Esophagus mucosa (tissue), 1 donor: Measurements from ENCODE around the gene NTSR1. TPM values are rescaled to one million over a fixed set of nuclear protein-coding genes. Genes with fewer than 3 reads are reported as not detected.

ENCODE experiments used
- ATAC-seq: fragments of 200-7000 bp; cut with Tn5 transposase; one replicate; pipeline ENCODE4 v1.9.1; 2020
- total RNA-seq: library from RNA; stranded (reverse); gene quantifications from one replicate; pipeline ENCODE4 v1.2.4, GENCODE V29; 2023
- donor health status: DM: yes; HTN: yes; CAD: no.

Gene NTSR1
- total RNA-seq, 1 donor from 2014 or later, result not detected

DNA sequence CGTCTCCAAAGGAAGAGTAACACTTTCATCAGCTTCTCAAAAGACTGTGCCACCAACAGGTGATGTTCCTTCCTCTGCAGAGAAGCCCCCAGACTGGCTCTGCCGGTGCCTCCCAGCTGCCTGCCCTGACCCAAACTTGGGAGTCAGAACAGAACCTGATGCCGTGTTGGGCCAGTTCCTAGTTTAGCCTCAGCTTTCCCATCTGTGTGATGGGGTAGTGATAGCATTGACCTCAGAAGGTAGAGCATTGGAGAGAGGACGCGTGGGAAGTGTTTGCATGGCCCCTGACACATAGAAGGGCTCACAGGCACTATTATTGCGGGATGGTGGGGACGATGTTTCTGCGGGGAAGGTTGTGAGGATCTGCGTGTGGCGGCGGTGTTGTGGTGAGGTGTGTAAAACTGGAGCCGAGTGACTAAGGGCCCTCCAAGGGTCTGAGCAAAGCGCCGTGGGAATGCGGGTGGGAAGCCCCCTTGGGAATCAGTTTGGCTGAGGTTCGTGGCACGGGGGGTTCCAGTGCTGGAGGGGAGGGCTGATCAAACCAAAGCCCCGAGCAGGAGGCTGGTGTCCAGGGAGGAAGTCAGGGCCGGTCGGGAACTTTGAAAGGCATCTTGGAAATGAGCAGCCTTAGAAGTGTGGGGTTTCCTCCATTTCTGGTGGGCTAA, 1.7 kb downstream of the NTSR1 start:
- ATAC-seq, result no peak

DNA sequence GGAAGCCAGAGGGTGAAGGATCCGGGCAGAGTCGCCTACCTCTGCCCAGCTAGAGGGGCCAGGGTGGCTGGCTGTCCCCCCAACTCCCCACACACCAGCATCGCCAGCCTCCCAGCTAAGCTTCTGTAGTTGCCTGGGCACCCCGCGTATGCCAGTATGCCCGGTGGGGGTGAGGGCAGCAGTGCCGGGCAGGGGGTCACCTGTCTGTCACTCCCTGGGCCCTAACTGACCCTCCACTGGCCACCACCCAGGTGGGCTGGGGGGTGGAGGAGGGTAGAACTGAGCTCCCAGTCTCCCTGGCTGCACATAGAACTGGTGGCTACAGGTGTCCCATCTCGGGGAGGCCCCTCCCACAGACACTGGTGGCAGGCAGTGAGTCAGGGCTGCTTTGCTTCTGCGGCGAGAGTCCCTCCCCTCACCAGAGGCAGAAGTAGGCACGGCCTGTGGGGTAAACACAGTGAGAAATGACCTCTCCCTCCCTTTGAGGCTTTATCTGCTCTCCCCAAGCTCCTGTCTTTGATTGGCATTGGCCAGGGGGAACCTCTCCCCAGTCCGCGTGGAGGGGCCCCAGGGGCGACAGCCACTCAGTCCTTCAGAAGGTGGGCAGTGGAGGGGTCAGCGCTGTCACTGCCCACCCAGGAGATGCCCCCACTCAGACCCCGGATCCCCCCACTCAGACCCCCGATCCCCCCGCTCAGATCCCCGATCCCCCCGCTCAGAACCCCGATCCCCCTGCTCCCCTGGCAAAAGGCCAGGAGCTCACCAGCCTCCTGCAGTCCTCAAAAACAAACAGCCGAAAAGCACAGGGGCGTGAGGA, 2.5 kb downstream of the NTSR1 start:
- ATAC-seq, result peak; percentile 16

DNA sequence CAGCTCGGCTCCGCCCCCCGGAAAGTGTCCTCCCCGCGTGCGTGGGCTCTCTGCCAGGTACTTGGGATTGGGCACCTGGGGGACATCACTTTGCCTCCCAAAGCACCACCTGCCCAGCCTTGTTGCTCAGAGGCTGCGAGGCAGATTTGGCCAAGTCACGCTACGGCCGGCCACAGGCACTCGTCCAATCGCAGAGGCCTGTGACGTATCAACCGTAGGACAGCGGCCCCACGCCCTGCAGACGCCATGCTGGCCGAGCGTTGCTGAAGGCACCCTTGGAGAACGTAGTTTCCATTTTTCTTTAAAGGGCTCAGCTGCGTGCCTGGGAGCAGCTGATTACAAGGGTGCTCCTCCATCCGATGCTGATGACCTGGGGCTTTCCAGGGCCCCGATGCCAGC, 3.1 kb downstream of the NTSR1 start:
- ATAC-seq, result no peak

DNA sequence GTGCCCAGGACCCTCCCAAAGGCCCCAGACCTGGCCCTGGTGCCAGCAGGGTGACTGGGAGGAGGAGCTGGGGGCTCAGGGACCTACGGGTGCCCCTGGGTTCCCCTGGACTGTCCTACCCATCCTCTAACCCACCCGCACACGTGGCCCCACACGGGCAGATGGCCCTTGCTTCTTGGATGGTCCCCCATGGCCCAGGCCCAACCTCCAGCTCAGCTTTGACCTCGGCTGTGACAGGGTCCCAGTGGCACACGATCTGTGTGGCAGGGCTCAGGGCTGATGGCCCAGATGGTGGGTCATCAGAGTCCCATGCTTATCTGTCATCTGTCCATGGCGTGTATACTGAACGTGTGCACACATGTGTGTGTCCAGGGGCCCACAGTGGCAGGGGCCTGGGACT, 4.0 kb downstream of the NTSR1 start:
- ATAC-seq, result no peak

DNA sequence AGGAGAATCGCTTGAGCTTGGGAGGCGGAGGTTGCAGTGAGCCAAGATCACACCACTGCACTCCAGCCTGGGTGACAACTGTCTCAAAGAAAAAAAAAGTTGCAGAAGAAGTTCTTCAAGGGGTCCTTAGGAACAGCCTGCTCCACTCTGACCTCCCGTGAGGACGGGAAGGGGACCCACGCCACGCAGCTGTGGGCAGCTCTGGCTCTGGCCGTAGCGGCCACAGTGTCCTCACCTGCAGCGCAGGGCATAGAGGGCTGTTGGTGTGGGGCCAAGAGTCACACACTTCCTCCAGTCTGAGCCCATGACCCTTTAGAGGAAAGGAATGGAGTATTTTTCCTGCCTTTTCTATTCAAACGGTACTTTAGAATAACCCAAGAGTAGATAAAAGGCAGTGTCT, 5.4 kb downstream of the NTSR1 start:
- ATAC-seq, result no peak

DNA sequence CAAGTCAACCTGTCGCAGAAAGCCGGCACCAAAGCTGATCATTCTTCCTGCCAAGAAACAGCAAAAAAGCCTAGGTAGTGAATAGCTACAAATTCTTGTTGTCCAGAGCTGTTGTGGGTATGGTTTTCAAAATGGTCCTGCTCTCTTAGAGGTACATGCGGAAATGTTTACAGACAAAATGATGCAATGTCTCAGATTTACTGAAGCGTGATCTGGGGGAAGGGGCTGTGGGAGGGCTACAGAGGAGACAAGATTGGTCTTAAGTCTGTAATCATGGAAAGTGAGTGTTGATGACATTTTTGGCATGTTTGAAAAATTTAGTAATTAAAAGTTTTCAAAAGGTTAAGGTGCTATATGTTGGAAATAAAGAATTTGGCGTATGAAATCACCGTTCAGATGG, 6.2 kb downstream of the NTSR1 start:
- ATAC-seq, result no peak

DNA sequence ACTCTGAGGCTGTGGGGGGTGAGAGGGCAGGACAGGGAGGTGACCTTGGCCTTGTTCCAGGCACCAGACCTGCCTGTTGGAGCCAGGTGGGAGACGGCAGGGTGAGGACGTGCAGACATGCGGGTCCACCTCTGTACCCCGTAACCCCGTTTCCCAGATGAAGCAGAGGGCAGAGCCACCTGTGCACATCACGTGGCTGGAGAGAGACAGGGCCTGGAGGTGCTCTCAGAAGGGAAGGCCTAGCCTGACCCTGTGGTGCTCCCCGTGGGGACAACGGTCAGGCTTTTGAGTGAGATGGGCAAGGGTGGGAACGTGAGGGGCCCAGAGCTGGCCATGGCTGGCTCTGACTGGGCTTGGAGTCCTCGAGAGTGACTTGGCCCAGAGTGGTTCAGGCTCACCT, 6.6 kb downstream of the NTSR1 start:
- ATAC-seq, result peak; percentile 6

DNA sequence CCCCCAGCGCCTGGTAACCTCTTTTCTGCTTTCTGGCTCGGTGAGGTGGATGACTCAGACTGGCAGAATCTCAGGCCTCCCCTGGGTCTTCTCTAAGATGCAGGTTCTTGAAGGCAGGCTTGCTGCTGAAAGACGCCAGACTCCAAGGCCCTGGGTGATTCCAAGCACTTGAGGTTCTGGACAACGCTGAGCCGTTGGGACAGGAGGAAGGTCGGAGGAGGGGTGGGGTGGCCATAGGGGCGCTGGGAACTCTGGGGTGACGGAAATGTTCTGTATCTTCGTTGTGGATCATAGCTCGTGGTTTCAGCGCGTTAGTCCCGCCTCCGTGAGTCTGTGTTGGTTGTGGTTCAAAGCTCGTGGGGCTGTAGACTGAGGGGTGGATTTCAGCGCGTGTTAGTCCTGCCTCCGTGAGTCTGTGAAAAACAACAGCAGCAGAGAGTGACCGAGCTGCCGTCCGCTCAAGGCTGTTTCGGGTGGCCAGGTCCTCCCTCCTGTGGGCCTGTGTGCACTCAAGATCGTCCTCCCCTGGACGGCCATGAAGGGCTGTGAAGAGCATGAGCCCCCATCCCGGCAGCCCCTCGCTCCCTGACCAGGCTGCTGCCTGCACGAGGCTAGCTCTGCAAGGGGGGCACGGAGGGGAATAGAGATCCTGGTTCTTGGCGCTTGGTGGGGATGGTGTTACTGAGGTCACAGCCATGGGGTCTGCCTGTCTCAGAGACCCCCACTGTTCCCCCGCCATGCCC, 7.7 kb downstream of the NTSR1 start:
- ATAC-seq, result no peak

DNA sequence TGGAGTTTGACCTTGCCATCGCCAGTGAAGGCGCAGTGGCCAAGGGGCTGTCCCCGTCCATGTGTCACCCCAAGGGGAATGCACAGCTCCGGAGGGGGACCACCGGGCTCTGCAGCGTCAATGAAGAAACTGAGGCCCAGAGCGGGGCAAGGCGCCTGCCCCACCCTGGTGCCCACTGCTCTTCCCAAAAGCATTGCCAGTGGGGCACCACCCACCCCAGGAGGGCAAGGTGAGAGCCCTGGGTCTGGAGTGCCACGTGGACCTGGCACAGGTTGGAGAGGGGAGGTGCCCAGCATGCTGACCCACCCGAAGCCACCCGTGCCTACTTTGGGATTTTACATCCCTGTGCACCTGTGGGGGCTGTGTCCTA, 8.3 kb downstream of the NTSR1 start:
- no peak for ATAC-seq

DNA sequence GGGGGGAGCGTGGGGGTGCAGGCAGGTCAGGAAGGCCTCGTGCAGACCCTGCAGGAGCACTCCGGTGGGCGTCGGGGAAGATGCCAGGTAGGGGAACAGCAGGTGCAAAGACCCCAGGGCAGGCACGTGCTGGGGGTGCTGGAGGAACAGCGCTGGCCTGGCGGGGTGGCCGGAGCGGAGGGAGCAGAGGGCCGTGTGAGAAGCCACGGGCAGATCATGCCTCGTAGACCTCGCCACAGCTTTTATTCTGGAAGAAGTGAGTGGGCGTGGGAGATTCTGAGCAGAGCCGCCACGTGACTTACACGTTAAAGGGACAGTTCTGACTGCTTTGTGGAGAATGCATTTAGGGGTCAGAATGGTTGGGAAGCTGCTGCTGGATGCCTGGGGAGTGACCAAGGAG, 9.3 kb downstream of the NTSR1 start:
- no peak for ATAC-seq

DNA sequence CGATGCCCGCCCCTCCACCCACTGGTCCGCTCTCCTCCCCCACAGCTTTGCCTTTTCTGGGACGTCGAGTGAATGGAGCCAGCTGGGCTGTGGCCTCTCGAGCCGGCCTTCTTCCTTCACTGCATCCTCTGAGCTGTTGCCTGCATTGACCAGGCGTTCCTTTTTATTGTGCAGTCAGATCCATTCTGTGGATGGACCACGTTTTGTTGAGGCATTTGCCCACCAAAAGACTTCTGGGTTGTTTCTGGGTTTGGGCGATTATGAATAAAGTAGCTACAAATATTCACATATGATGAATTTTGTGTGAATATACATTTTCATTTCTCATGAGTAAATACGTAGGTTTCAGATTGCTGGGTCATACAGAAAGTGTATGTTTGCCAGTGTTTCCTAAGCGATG, 9.9 kb downstream of the NTSR1 start:
- ATAC-seq, result no peak

DNA sequence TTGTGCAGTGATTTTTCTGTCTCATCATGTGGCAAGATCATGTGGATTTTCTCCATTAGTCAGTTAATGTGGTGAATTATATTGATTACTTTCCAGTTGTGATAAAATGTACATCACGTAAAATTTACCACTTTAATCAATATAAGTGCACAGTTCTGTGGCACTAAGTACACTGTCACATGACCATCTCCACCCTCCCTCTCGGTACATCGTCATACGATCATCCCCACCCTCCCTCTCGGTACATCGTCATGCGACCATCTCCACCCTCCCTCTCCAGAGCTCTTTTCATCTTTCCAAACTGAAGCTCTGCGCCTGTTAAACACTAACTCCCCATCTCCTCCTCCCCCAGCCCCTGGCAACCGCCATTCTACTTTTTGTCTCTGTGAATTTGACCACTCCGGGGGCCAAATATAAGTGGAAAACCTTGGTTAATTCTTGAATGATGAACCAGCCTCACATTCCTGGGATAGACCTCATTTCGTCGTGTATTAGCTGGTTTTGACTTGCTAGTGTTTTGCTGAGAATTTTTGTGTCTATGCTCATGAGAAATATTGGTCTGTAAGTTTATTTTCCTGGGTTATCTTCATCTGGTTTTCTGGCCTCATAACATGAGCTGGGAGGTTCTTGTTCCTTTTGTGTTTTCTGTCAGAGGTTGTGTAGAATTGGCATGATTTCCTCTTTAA, 10.8 kb downstream of the NTSR1 start:
- ATAC-seq, result no peak

DNA sequence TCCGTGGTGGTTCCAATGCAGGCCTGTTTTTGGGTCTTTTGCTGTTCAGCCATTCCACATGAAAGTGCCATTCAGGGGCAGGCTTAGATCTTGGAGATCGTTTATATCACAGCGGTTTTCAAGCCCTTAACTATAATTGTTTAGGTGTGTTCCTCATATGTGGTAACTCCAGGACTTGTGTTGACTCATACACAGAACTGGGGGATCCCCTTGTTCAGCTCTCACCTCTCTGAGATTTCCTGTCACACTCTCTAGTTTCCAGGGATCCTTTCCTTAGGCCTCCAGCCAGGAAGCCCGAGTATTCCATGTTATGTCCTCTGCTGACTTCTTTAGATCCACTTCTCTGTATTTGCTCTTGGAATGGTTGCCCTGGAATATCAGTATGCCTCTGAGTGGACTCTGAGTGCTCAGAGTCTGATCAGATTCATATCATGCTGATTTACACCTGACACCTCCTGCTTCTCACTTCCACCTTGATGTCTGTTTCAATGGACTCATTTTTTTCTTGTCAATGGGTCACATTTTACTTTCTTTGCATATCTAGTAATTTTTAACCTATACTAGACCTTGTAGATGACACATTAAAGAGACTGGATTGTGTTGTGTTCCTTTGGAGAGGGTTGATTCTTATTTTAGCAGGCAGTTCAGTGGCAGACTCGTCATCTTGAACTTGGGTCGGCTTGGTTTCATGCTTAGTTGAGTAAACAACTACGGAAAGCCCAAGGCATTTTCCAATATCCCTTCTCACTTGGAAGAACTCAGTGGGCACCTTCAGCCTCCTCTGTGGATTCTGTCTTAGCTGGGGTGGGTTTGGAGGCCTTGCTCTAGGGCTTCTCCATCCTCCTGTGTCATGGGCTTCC, 13.1 kb downstream of the NTSR1 start:
- peak; percentile 47 for ATAC-seq

DNA sequence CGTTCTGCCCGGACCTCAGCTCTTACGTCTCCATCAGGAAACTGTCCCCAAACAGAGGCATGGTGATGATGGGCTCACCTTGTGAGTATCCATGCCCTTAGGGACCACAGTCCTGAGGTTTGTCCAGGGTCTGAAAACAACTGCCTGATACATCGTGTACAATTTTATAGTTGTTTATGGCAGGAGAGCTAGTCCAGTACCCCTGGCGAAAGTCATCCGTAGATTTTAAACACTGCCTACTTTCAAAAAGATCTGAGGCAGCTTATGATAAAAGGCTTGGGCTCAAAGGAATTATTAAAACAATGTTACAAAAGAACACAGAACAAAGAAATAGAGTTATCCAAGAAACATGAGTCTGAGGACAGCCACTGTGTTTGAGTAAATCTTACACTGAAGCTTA, 14.0 kb downstream of the NTSR1 start:
- no peak for ATAC-seq

DNA sequence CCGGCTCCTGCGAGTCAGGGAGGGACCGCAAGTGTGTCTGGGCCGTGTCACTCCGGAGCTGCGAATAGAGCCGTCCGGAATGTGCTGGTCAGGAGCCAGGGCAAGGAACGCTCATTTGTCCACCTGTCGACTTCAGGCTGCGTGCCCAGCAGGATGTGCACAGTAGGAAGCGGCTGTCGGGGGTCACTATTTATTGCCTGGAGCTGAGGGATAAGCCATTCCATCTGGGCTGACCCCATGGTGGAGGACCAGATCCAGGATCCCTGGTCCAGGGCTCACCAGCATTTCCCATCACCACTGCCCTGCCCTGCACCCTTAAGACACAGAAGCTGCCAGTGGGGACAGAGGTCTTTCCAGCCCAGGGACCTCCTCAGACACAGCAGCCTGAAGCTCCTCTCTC, 14.7 kb downstream of the NTSR1 start:
- no peak for ATAC-seq

DNA sequence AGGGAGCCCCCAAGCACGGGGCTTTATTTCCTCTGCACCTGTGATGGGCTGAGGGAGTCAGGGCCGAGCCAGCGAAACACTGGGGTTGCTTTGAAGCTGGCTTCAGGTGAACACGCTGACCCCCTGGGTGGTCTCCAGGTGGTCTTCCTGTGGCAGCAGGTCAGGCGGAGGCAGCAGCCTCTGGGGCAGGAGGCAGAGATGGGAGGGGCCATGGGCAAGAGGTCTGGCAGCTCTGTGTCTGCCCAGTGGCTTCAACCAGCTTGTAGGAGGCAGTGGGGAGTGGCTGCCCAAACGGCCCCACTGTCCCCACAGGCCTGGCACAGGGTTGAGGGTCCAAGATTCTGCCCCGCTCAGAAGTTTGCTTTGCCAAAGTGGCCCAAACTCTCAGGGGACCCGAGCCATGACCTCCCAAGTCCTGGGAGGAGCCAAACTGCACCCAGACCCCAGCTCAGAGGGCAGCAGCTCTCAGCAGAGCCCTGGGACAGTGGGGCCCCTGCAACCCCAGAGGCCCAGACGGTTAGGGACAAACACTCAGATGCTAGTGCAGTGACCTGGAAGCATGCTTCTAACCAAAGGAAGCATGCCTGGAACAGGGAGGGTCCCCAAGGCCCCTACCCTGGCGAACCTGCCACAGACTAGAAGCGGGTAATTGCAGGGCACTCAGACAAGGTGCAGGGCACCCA, 15.3 kb downstream of the NTSR1 start:
- ATAC-seq, result no peak

DNA sequence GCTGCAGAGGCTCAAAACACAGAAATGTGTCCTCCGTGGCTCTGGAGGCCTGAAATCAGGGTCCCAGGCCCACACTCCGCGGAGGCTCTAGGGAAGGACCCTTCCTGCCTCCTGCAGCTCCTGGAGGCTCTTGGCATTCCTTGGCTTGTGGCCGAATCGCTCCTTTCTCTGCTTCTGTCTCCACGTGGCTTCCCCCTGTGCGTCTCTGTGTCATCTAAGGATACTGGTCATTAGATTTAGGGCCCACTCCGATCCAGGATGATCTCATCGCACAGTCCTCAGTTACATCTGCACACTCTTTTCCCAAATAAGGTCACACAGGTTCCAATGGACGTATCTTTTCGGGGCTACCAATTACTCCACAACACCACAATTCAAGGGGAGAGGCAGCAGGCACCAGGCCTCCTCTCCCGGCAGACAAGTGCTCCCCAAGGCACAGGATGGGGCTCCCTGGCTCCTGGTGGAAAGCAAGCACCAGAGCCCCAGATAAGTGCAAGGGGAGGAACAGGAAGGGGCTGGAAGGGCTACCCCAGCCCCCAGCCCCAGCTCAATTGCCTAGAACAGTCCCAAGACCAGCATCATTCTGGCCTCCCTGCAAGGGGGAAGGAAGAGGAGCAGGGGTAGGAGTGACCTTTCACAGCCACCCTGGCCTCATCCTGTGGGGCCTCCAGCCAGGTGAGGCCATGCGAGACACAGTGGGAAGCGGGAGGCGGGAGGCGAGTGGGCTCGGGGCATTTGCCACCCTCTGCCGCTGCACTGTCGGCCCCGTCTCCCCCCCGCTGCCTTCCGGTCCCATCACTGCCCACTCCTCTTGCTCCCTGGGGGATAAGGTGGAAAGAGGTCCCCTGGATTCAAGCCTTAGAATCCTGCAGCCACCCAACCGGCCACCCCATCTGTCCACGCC, 16.3 kb downstream of the NTSR1 start:
- ATAC-seq, result no peak

DNA sequence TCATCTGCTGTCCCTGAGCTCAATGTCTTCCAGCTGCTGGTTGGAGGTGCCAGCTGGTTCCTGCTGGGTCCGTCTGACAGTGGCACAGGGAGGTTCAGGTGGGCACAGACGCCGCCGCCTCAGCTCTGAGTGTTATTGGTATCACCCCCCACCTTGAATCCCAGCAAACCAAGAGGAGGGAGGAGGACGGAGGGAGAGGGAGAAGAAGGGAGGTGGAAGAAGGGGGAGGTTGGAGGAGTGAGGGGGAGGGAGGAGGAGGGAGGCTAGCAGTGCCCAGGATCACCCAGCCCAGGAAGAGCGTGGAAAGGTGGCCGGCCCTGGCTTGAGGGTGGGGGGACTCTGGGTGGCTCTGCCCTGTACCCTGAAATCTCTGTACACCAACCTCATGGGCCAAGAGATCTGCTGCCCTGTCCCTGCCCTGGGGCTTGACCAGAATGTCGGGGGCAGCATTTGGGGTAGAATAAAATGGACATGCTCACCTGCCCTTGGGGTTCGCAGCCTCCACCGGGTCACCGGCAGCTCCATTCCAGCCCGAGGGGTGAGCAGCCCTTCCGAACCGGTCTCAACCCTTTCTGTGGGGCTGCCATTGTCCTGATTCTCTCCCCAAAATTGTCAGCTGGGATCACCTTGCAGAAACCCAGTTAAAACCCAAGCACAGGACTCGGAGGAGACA, 17.1 kb downstream of the NTSR1 start:
- no peak for ATAC-seq

DNA sequence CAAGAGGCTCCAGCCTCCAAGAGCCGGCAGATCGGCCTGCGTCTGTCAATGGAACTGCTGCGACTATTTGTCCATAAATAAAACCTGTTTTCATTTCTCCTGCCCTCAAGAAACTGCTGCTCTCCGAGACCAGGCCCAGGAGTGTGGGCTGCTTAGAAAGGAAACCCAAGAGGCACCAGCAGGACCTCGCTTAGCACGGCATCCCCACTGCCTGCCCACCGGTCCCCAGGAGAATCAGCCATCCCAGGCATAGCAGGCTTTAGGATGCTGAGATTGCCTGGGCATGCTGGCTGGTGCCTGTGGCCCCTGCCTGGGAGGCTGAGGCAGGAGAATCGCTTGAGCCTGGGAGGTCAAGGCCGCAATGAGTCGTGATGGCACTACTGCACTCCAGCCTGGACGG, 17.6 kb downstream of the NTSR1 start:
- no peak for ATAC-seq
